ENCODE measurements around the gene MS4A4E.

DNA sequence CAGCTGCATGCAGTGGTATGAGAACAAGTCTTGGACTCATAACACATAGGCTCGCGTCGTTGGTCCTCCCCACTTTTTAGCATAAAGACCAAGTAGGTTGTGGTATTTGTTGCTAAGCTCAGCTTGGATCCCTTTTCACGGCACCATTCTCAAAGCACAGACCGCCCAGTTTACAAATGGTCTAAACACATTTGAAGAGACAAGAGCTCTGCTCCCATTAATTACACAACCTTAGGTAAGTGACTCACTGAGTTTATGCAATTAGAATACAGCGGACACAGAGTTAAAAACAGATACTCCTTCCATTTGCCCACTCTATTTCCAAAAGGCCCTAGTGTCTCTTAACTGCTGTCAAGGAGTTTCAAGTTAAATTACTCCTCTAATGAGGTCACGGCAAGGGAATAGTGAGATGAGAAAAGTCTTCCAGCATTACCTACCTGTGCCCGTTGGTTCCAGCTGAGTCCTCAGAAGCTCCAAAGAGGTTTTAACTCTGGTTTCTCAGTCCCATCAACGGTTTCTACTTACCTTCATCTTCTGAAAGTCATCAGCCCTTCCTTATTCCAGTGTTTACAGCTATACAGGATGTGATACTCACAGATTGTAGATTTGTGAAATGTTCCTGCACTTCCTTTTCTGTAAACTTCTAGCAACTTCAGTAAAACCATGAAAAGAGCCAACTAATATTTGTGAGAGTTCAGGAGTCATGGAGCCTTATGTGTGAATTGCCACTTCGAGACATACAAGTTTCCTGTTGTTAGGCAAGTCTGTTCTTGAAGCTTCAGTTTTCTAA lies 60.2 kb downstream of the MS4A4E start, which contains the start of gene MS4A6A:
- TF ChIP-seq, protein P1, sequence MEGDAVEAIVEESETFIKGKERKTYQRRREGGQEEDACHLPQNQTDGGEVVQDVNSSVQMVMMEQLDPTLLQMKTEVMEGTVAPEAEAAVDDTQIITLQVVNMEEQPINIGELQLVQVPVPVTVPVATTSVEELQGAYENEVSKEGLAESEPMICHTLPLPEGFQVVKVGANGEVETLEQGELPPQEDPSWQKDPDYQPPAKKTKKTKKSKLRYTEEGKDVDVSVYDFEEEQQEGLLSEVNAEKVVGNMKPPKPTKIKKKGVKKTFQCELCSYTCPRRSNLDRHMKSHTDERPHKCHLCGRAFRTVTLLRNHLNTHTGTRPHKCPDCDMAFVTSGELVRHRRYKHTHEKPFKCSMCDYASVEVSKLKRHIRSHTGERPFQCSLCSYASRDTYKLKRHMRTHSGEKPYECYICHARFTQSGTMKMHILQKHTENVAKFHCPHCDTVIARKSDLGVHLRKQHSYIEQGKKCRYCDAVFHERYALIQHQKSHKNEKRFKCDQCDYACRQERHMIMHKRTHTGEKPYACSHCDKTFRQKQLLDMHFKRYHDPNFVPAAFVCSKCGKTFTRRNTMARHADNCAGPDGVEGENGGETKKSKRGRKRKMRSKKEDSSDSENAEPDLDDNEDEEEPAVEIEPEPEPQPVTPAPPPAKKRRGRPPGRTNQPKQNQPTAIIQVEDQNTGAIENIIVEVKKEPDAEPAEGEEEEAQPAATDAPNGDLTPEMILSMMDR (conservative IDR thresholded peaks at IDR 0.05; ENCODE audit: low read length), result no peak
- TF ChIP-seq EZH2phosphoT487 (IDR thresholded peaks at IDR 0.05; ENCODE audit: borderline replicate concordance, low read depth, low read length), result no peak

Measured in OCI-LY7 (cell line).